ENCODE results near the gene AHCTF1. TPM values are rescaled to one million over a fixed set of nuclear protein-coding genes. Genes with fewer than 3 reads are reported as not detected.

AHCTF1 gene
- total and polyA plus RNA-seq, 9 of the 15 experiments (the other 6 are each of a cell fraction or from before 2014, with no cell fraction given): 9.4 to 102 (median 47.6) TPM

DNA sequence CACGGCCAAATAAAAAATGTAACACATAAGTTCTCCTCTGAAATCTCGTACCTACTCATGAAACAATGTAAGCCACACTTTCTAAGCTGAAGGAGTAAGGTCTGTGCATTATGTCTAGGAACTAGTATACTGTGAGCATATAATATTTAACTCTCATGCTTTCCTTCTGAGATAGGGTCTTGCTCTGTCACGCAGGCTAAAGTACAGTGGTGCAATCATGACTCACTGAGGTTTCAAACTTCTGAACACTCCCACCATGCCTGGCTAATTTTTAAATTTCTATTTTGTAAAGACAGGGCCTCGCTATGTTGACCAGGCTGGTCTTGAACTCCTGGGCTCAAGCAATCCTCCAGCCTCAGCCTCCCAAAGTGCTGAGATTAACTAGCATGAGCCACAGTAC lies 71.3 kb downstream of the AHCTF1 start (continued):
- TF ChIP-seq MYNN (IDR thresholded peaks at IDR 0.05) (no peak), MYNN (CRISPR knock-in tag; IDR thresholded peaks at IDR 0.05) (no peak), LEF1 (IDR thresholded peaks at IDR 0.05) (no peak), COPS2 (conservative IDR thresholded peaks at IDR 0.05) (no peak), THRA (IDR thresholded peaks at IDR 0.05) (no peak), JUNB (CRISPR knock-in tag; conservative IDR thresholded peaks at IDR 0.05) (no peak), ELK3 (CRISPR knock-in tag; IDR thresholded peaks at IDR 0.05) (no peak), YY1 (IDR thresholded peaks at IDR 0.05; ENCODE audit: borderline replicate concordance in 1 of 3, control insufficient read depth in 1 of 3, extremely low read depth in 1 of 3, insufficient read depth in 3 of 3, insufficient read length in 1 of 3, insufficient replicate concordance in 2 of 3, low read depth in 1 of 3, low read length in 2 of 3) (no peak), U2AF2 (optimal IDR thresholded peaks at IDR 0.05; ENCODE audit: low read depth, low read length) (no peak), ZNF431 (CRISPR knock-in tag; IDR thresholded peaks at IDR 0.05) (no peak)

Measured in K562 (cell line).